Stimulated activated CD8-positive, alpha-beta memory T cell treated with anti-CD3 and anti-CD28 coated beads, Interleukin-7, amount 100 ng/mL, for 24 hours (primary cell): ENCODE data around the gene MTOR.

ENCODE experiments used
- DNase-seq: peaks from one replicate; pipeline ENCODE4 v3.0.0-alpha.2; 2020; ENCODE audit warnings: low read depth

Gene MTOR

GRCh38 chr1:11216074-11216473, 46.3 kb downstream of the MTOR start:
- DNase-seq: no peak

- DNase-seq: no peak
Measured at GRCh38 chr1:11215381-11216005, 46.9 kb downstream of the MTOR start.

GRCh38 chr1:11214698-11215380, 47.5 kb downstream of the MTOR start:
- DNase-seq: no peak

GRCh38 chr1:11211925-11212587, 50.3 kb downstream of the MTOR start:
- DNase-seq: no peak

GRCh38 chr1:11211461-11211860, 50.9 kb downstream of the MTOR start:
- no peak for DNase-seq

- DNase-seq: no peak
Measured at GRCh38 chr1:11207898-11208611, 54.3 kb downstream of the MTOR start.

- no peak for DNase-seq
Measured at GRCh38 chr1:11204396-11205190, 57.8 kb downstream of the MTOR start.

GRCh38 chr1:11198851-11199594, 63.3 kb downstream of the MTOR start:
- DNase-seq: no peak

GRCh38 chr1:11198257-11198656, 64.1 kb downstream of the MTOR start:
- no peak for DNase-seq

- no peak for DNase-seq
Measured at GRCh38 chr1:11197359-11197758, 65.0 kb downstream of the MTOR start.

GRCh38 chr1:11196945-11197344, 65.4 kb downstream of the MTOR start:
- no peak for DNase-seq

- DNase-seq: no peak
Measured at GRCh38 chr1:11194407-11195176, 67.8 kb downstream of the MTOR start.

GRCh38 chr1:11193376-11193775, 69.0 kb downstream of the MTOR start:
- no peak for DNase-seq

- DNase-seq: no peak
Measured at GRCh38 chr1:11188858-11189451, 73.4 kb downstream of the MTOR start, which contains the start of gene ANGPTL7. ANGPTL7 (plus strand) TSS chr1:11189355; CDS start chr1:11189580, 225 bp downstream.

- no peak for DNase-seq
Measured at GRCh38 chr1:11188381-11188780, 74.0 kb downstream of the MTOR start.

GRCh38 chr1:11187931-11188330, 74.4 kb downstream of the MTOR start:
- DNase-seq: no peak

- no peak for DNase-seq
Measured at GRCh38 chr1:11187494-11187893, 74.9 kb downstream of the MTOR start.

GRCh38 chr1:11187000-11187399, 75.4 kb downstream of the MTOR start:
- DNase-seq: no peak

GRCh38 chr1:11184973-11185372, 77.4 kb downstream of the MTOR start:
- DNase-seq: no peak

- no peak for DNase-seq
Measured at GRCh38 chr1:11182884-11183283, 79.5 kb downstream of the MTOR start.
